GM19023 (cell line): Measurements from ENCODE around the gene ZNF775.

Experiments
- ATAC-seq: cut with Tn5 transposase; IDR thresholded peaks from one replicate; pipeline ENCODE4 v1.9.1; 2021; ENCODE audit warnings: mild to moderate bottlenecking, moderate library complexity; ENCODE audit not compliant: unreplicated experiment

Gene ZNF775

DNA sequence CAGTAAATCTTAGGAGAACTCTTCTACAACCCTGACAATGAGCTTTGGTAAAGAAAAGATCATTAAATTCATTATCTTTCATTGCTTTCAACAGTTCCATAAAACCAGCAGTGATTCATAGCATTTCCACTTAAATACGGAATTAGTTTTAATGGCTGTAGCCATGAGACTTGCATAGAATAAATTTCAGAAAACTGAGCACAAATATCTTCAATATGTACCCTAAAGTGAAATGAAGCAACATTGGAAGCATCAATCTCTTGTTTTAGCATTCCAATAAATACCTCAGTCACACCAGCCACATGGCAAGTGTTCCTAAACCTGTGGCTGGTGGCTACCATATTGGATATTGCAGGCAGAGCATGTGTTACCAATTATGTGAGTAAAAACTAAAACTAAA lies 34.1 kb upstream of the ZNF775 start:
- no peak for ATAC-seq

- no peak for ATAC-seq
Observed at GRCh38 chr7:150346922-150347321, 32.2 kb upstream of the ZNF775 start.

DNA sequence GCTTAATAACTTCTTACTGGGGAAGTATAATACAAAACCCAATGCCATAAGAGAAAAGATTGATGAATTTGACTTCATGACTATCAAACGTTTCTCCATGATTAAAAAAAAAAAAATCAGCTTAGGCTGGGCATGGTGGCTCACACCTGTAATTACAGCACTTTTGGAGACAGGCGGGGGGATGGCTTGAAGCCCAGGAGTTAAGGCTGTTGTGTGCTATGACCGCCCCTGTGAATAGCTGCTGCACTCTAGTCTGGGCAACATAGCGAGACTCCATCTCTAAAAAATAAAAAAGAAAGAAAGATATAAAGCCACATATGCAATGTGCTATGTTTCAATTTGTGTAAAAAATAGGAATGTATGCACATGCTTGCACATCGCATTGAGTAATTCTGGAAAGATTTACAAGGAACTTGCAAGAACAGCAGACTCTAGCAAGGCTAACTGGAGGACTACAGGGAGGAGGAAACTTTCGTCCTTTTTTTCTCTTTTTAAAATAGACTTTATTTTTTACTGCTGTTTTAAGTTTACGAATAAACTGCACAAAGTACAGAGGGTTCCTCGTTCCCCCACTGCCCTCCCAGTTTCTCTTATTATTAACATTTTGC lies 27.4 kb upstream of the ZNF775 start:
- no peak for ATAC-seq

DNA sequence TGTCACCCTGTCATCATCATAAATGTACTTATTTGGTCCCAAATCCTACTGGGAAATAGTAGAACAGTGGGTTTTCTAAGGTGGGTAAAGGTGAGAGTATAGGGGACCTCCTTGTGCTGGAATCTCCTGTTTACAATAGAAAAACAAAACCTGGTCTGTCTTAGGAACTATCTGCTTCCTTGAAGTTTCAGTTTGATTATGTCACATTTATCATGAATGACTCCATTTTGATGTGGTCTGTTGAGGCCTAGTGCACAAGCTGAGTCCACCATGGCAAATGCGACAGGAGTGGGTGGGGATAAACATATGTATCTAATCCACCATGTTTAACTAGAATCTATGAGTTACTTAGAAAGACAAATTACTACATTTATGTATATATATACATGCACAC lies 23.5 kb upstream of the ZNF775 start:
- ATAC-seq: no peak

DNA sequence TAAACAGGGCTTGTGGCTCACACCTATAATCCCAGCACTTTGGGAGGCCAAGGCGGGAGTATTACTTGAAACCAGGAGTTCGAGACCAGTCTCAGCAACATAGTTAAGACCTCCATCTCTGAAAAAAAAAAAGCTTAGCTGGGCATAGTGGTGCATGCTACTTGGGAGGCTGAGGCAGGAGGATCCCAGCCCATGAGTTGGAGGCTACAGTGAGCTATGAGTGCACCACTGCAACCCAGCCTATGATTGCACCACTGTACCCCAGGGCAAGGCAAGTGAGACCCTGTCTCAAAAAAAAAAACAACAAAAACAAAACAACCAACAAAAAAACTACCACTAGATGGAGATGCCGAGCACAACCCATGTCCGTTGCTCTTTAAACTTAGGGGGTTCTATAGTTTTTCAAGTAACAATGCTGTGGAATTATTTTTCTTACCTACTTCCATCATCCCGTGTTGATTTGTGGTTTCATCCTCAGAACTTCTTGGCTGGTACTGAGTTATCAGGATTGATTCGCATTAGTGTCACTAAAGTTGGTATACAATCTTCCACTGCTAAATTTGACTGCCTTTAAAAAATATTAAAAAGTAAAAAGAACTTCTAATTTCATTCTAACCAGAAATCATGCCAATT lies 22.7 kb upstream of the ZNF775 start:
- no peak for ATAC-seq

GRCh38 chr7:150357270-150357669 lies 21.9 kb upstream of the ZNF775 start:
- ATAC-seq: peak; percentile 64

GRCh38 chr7:150357771-150358427 lies 21.2 kb upstream of the ZNF775 start:
- ATAC-seq: peak; percentile 40

DNA sequence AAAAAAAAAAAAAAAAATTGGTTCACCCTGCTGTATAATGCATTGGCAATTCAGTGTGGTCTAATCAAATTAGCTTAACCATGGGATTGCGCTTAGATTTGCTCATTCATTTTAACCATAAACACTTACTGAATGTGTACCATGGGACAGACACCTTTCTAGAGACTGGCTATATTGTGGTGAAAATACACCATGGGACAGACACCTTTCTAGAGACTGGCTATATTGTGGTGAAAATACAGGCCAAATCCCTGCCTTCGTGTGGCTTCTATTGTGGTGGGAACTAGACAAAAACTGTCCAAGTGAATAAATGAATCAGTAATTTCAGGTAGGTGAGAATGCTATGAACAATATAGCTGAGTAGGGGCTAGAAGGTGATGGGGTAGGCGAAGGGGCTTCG lies 20.7 kb upstream of the ZNF775 start:
- ATAC-seq: no peak

- no peak for ATAC-seq
Observed at GRCh38 chr7:150358988-150359621, 20.0 kb upstream of the ZNF775 start.

GRCh38 chr7:150359622-150360362 lies 19.3 kb upstream of the ZNF775 start:
- no peak for ATAC-seq

DNA sequence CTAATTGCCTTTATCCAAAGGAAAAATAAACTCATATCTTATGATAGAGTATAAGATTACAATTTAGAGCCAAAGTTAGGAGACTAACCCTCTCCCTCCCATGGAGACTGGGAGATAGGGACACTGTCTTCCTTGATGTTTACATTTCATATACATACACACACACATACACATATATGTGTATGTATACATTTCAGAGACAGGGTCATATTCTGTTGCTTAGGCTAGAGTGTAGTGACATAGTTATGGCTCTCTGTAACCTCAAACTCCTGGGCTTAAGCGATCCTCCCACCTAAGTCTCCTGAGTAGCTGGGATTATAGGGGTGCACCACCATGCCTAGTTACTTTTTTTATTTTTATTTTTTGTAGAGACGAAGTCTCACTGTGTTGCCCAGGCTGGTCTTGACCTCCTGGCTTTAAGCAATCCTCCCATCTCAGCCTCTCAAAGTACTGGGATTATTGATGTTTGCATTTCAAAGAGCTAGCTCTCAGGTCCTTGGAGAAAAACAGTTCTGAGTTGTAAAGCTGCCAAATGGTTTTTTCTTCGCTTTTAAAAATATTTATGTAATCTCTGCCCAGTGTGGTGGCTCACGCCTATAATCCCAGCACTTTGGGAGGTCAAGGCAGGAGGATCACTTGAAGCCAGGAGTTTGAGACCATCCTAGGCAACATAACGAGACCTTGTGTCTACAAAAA lies 18.6 kb upstream of the ZNF775 start:
- ATAC-seq: no peak

DNA sequence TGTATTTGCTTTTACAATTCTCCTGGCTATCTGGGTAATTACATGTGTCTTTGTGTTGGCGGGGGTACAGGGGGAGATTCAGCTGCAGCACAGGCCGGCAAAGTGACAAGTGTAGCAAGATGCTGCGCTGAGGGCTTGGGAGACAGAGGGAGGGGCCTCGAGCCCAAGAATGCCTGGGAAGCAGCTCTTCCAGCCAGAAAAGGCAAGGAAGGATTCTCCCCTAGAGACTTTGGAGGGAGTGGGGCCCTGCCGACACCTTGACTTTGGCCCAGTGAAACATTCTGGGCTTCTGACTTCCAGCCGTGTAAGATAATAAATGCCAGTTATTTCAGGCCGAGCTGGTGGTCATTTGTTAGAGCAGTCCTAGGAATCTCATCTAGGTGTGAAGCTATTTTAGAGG lies 17.7 kb upstream of the ZNF775 start:
- ATAC-seq: no peak

DNA sequence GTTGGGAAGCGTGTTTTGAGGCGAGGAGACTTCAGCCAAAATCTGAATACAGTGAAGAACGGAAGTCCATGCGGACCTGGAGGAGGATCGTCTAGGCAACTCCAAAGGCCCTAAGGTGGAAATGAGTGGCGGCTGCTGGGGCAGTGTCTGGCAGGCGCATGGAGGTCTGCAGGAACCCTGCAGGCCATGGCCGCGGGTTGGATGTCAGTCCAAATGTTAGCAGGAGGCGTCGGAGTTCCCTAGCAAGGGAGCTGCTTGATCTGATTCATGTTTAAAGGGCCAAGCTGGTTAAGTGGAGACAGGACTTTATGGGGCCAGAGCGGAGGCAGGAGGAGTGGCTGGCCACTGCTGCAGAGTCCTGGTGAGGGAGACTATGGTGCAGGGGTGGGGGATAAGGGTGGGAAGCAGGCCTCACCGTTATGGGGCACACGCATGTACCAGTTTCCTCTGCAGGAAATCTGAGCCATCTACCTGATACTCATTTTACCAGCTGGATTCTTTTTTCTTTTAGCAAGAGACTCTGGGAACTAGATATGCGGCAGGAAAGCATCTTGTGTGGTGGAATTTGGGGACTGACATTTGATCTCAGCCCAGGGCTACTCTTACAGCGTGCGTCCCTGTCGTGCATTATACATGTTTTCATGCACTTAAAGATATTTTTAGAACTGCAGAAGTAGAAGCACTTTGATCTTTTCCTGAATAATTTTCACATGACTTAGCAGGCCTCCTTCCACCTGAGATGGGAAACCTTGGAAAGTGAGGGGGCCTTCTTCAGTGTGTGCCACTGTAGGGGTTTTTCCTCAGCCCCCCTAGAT lies 17.1 kb upstream of the ZNF775 start:
- no peak for ATAC-seq

GRCh38 chr7:150363370-150363769 lies 15.8 kb upstream of the ZNF775 start:
- ATAC-seq: no peak

GRCh38 chr7:150363872-150364271 lies 15.3 kb upstream of the ZNF775 start:
- ATAC-seq: no peak

DNA sequence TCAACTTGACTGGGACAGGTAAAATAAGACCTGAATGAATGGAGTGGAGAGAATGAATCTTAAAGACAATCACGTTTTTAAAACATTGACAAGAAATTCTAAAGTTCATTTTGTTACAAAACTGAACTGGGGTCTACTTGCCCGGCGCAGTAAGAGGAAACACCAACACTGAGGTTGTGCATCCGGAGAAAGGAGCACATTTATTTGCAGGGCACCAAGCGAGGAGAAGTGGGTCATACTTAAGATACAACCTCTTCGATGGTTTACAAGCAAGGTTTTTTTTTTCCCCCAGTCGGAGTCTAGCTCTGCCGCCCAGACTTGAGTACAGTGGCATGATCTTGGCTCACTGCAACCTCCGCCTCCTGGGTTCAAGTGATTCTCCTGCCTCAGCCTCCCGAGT lies 13.9 kb upstream of the ZNF775 start:
- no peak for ATAC-seq

GRCh38 chr7:150365673-150366398 lies 13.3 kb upstream of the ZNF775 start:
- ATAC-seq: no peak

DNA sequence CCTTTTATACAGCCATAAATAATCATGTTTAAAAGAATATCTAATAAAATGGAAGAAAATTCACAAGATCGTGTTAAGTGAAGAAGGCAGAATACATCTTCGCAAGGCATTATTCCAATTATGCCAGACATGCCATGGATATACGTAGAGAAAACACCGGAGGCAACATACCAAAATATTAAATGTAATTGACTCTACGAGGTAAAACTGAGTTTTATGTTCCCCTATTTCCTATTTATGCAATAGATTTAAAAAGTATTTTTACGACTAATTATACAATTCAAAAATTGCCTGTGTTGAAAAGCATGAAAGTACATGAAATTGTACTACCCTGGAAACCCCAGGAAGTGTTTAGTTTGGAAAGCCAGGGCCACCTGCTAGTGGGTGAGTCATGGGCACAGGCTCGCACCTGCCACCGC lies 11.4 kb upstream of the ZNF775 start:
- no peak for ATAC-seq
